ENCODE results near the gene GLI3. TPM values are rescaled to one million over a fixed set of nuclear protein-coding genes. Genes with fewer than 3 reads are reported as not detected.

Gene GLI3
- total and polyA plus RNA-seq, 2 of the 8 experiments (the other 6 are each of a cell fraction or from before 2014, with no cell fraction given): 8.0 to 31.1 TPM

- Histone ChIP-seq H2AFZ (ENCODE audit: low read length) (no peak overlapping the region), H4K5ac (ENCODE audit: insufficient read length, low read depth, low read length) (no peak overlapping the region), H2BK12ac (ENCODE audit: low read depth, low read length) (no peak overlapping the region), H4K8ac (ENCODE audit: extremely low read depth, insufficient read depth, low read length) (no peak overlapping the region), H3K79me1 (ENCODE audit: low read depth, low read length) (peaks cover 3% of the 10 kb centered on the region; the same call in 1 of the 2 replicates), H3K27me3 (replicated peaks in 1 of 4; ENCODE audit: control insufficient read depth in 3 of 4, extremely low read depth in 1 of 4, insufficient read depth in 3 of 4, low read length in 3 of 4) (peaks cover 31 to 55% (median 45%) of the 10 kb centered on the region in 4 experiments), H3K9me3 (ENCODE audit: insufficient read depth in 2 of 2, low read depth in 1 of 2, low read length in 1 of 2) (no peaks in the 10 kb centered on the region), H3K18ac (ENCODE audit: extremely low read depth, low read length) (no peak overlapping the region), H2AK5ac (ENCODE audit: low read depth, low read length) (no peak overlapping the region), H3K4me2 (ENCODE audit: insufficient read depth in 1 of 2, low read depth in 2 of 2, low read length in 2 of 2) (no peak overlapping the region), H4K20me1 (replicated peaks in 1 of 2; ENCODE audit: control insufficient read depth in 1 of 2, insufficient read depth in 2 of 2, low read length in 2 of 2) (peaks cover 23 to 31% of the 10 kb centered on the region in 2 experiments), H3K9ac (replicated peaks in 1 of 4; ENCODE audit: extremely low read depth in 1 of 4, low read depth in 3 of 4, low read length in 3 of 4) (no peak overlapping the region), H3K14ac (ENCODE audit: insufficient read length) (no peak overlapping the region), H3K79me2 (ENCODE audit: control insufficient read depth in 1 of 2, insufficient read depth in 2 of 2, low read length in 2 of 2) (no peaks in the 10 kb centered on the region; a peak in 1 of 4 replicates), H3K36me3 (ENCODE audit: control insufficient read depth in 2 of 4, insufficient read depth in 4 of 4, low read length in 3 of 4) (no peaks in the 10 kb centered on the region), H3K4ac (replicated peaks; ENCODE audit: insufficient read length, low read depth, low read length) (no peak overlapping the region), H2BK5ac (ENCODE audit: low read depth, low read length) (no peak overlapping the region), H2BK15ac (ENCODE audit: low read length) (0 out of 2 replicates have a peak overlapping the region, but pooled peaks have one; percentile 20), H3K4me3 (ENCODE audit: extremely low read depth in 1 of 4, insufficient read depth in 2 of 4, low read depth in 3 of 4, low read length in 4 of 4) (no peak overlapping the region), H3K4me1 (replicated peaks in 1 of 4; ENCODE audit: control insufficient read depth in 3 of 4, insufficient read depth in 4 of 4, low read length in 3 of 4) (peaks cover 0 to 9% (median 6%) of the 10 kb centered on the region in 4 experiments; a peak in 5 of 7 replicates), H2BK20ac (ENCODE audit: low read length) (no peak overlapping the region), H2BK120ac (replicated peaks; ENCODE audit: low read depth, low read length) (no peak overlapping the region), H3K23ac (ENCODE audit: insufficient read length) (no peak overlapping the region), H4K91ac (replicated peaks; ENCODE audit: insufficient read length, low read length) (no peak overlapping the region), H3K23me2 (ENCODE audit: low read depth, low read length) (no peaks in the 10 kb centered on the region; the same call in 1 of the 2 replicates), H3K56ac (replicated peaks; ENCODE audit: insufficient read length, low read depth, low read length) (no peak overlapping the region), H3K27ac (ENCODE audit: low read depth, low read length) (no peak overlapping the region)
- FAIRE-seq (no peak), DNase-seq (ENCODE audit: low read depth in 1 of 2, low spot score in 2 of 2) (no peak)
- WGBS, 2 experiments (ENCODE audit: extremely low coverage in 1 of 2, insufficient coverage in 1 of 2, insufficient read length in 1 of 2, insufficient replicate concordance in 2 of 2, low coverage in 1 of 2, low lambda C conversion rate in 2 of 2, missing lambda C conversion rate in 1 of 2): 84% methylated on average over 11 of the region's 11 CpGs; no CpG with 5 or more reads in 1 of the 2 experiments
- ChIA-PET CTCF (ENCODE audit: partially characterized antibody) (interaction anchor here (0.8 to 1.0 kb wide), 2 partner anchors 21 to 23 kb away, joined by 3 read pairs; no protein-coding TSS in a partner anchor), POLR2A (ENCODE audit: partially characterized antibody) (no interaction called here)
- TF ChIP-seq POLR2AphosphoS5 (IDR thresholded peaks at IDR 0.05; ENCODE audit: low read depth, low read length): no peak
- no peak for TF ChIP-seq BRCA1 (IDR thresholded peaks at IDR 0.05; ENCODE audit: low read depth, low read length)
- no peak for TF ChIP-seq EP300 (IDR thresholded peaks at IDR 0.05; ENCODE audit: borderline replicate concordance in 1 of 2, low read depth in 2 of 2, low read length in 2 of 2)
- no peak for TF ChIP-seq CEBPB (IDR thresholded peaks at IDR 0.05; ENCODE audit: low read depth, low read length)
- TF ChIP-seq SIN3A (conservative IDR thresholded peaks at IDR 0.05 in 1 of 2, IDR thresholded peaks at IDR 0.05 in 1 of 2; ENCODE audit: low read depth in 1 of 2, low read length in 2 of 2): no peak
- no peak for TF ChIP-seq SP2 (IDR thresholded peaks at IDR 0.05; ENCODE audit: low read length)
- no peak for TF ChIP-seq HDAC2 (IDR thresholded peaks at IDR 0.05; ENCODE audit: borderline replicate concordance in 1 of 2, low read depth in 2 of 2, low read length in 2 of 2)
- no peak for TF ChIP-seq ATF2 (IDR thresholded peaks at IDR 0.05; ENCODE audit: low read length)
- no peak for TF ChIP-seq JUN (IDR thresholded peaks at IDR 0.05; ENCODE audit: low read depth, low read length)
- TF ChIP-seq YY1 (IDR thresholded peaks at IDR 0.05; ENCODE audit: low read depth, low read length): no peak
Observed at GRCh38 chr7:42096681-42097561, 140.1 kb downstream of the GLI3 start.
